GM19455 (cell line): ENCODE results near the gene MTO1.
"Not testable (repeated sequence)": the region's sequence is repeated elsewhere in the genome, so short reads cannot be mapped to it uniquely, and the experiment has no call there.

Source experiments
- ATAC-seq: cut with Tn5 transposase; IDR thresholded peaks from one replicate; pipeline ENCODE4 v1.9.1; 2021; ENCODE audit not compliant: unreplicated experiment

MTO1 gene

GRCh38 chr6:73503027-73503772 lies 41.7 kb downstream of the MTO1 start:
- ATAC-seq = no peak

GRCh38 chr6:73504160-73504559 lies 42.6 kb downstream of the MTO1 start:
- no peak for ATAC-seq

- ATAC-seq = no peak
Observed at GRCh38 chr6:73505142-73505541, 43.6 kb downstream of the MTO1 start.

GRCh38 chr6:73505705-73506104 lies 44.2 kb downstream of the MTO1 start:
- ATAC-seq = not testable (repeated sequence)

GRCh38 chr6:73506246-73506645 lies 44.7 kb downstream of the MTO1 start:
- no peak for ATAC-seq

GRCh38 chr6:73508776-73509175 lies 47.2 kb downstream of the MTO1 start:
- ATAC-seq = no peak

GRCh38 chr6:73509851-73510250 lies 48.3 kb downstream of the MTO1 start:
- no peak for ATAC-seq

GRCh38 chr6:73511796-73512195 lies 50.3 kb downstream of the MTO1 start:
- ATAC-seq = no peak

- no peak for ATAC-seq
Observed at GRCh38 chr6:73513496-73513854, 51.9 kb downstream of the MTO1 start.

- no peak for ATAC-seq
Observed at GRCh38 chr6:73514746-73515110, 53.2 kb downstream of the MTO1 start.

- peak; percentile 31 for ATAC-seq
Observed at GRCh38 chr6:73515204-73515655, 53.7 kb downstream of the MTO1 start.

GRCh38 chr6:73516514-73517489 lies 55.3 kb downstream of the MTO1 start:
- ATAC-seq = no peak

GRCh38 chr6:73518100-73518981 lies 56.8 kb downstream of the MTO1 start:
- not testable (repeated sequence) for ATAC-seq

GRCh38 chr6:73518982-73519881 lies 57.7 kb downstream of the MTO1 start:
- ATAC-seq = not testable (repeated sequence)

- no peak for ATAC-seq
Observed at GRCh38 chr6:73519926-73520687, 58.6 kb downstream of the MTO1 start.

- peak; percentile 63 for ATAC-seq
Observed at GRCh38 chr6:73520688-73521350, 59.3 kb downstream of the MTO1 start, which contains the start of gene EEF1A1. EEF1A1 (minus strand) TSS chr6:73521032; CDS start chr6:73520026, 1,006 bp downstream.

GRCh38 chr6:73521351-73521985 lies 59.9 kb downstream of the MTO1 start:
- peak; percentile 32 for ATAC-seq
